A549 (cell line): ENCODE results near the gene AGXT. TPM values are rescaled to one million over a fixed set of nuclear protein-coding genes. Genes with fewer than 3 reads are reported as not detected.
A peak's percentile ranks its signal among the peaks of the same experiment; 100 is the strongest.

Experiments used
- ATAC-seq, 2 experiments: fragments of 200-7000 bp in 1 of 2; fragments of >200 bp in 1 of 2; cut with Nextera tagmentation in 1 of 2; cut with Tn5 transposase in 1 of 2; 3 replicates each; pipeline versions ENCODE4 v1.8.0 to v1.9.1; 2018 to 2020; ENCODE audit warnings: mild to moderate bottlenecking in 1 of 2, moderate library complexity in 1 of 2
- CTCF ChIA-PET: fragments of 300-600 bp; sonication (Branson Sonifier 250); formaldehyde crosslinking; extraction: SDS; loops from one replicate; lab custom pipeline; 2021; ENCODE audit warnings: antibody characterized with exemption, inconsistent platforms; lab: Yijun Ruan, JAX
- POLR2A ChIA-PET: fragments of 350-600 bp; formaldehyde crosslinking; extraction: SDS; loops from one replicate; lab custom pipeline; 2021; ENCODE audit warnings: antibody characterized with exemption, inconsistent platforms; lab: Yijun Ruan, JAX
- DNase-seq, 2 experiments: peaks; one replicate each; pipeline versions ENCODE4 v3.0.0 to v3.0.0-alpha.2; 2011 to 2016; ENCODE audit warnings: low read depth in 1 of 2, low spot score in 1 of 2
- FAIRE-seq: peaks from 2 replicates; lab custom pipeline; 2011; peaks lifted over from hg19 to GRCh38; lab: Jason Lieb, UNC
- H3K27ac ChIP-seq, 2 experiments: fragments of >200 bp; sonication (Bioruptor Twin); formaldehyde crosslinking; 3 replicates each; pipeline ENCODE4 v1.5.1; 2016 to 2017
- H3K4me1 ChIP-seq: fragments of >200 bp; sonication (Bioruptor Twin); formaldehyde crosslinking; 3 replicates; pipeline ENCODE4 v1.6.1; 2016
- H3K4me2 ChIP-seq: fragments of >200 bp; sonication (Bioruptor Twin); formaldehyde crosslinking; 3 replicates; pipeline ENCODE4 v1.6.1; 2016
- H3K4me3 ChIP-seq: fragments of >200 bp; sonication (Bioruptor Twin); formaldehyde crosslinking; 3 replicates; pipeline ENCODE4 v1.5.1; 2016
- H3K9me3 ChIP-seq: fragments of >200 bp; sonication (Bioruptor Twin); formaldehyde crosslinking; 3 replicates; pipeline ENCODE4 v1.6.1; 2016
- BCL3 ChIP-seq: fragments of >200 bp; sonication (Bioruptor Twin); formaldehyde crosslinking; IDR thresholded peaks from 3 replicates; pipeline ENCODE4 v1.6.1; 2016
- BHLHE40 ChIP-seq: IDR thresholded peaks from 2 replicates; pipeline ENCODE4 v1.6.1; 2012; ENCODE audit warnings: low read depth, low read length, inconsistent platforms
- CTCF ChIP-seq: fragments of >200 bp; sonication (Bioruptor Twin); formaldehyde crosslinking; IDR thresholded peaks from 3 replicates; pipeline ENCODE4 v1.5.1; 2016
- E2F6 ChIP-seq: IDR thresholded peaks from 2 replicates; pipeline ENCODE4 v1.6.1; 2012; ENCODE audit warnings: low read depth, borderline replicate concordance
- EHF ChIP-seq: fragments of 250-450 bp; sonication (Bioruptor Pico); IDR thresholded peaks from 2 replicates; pipeline ENCODE4 v1.5.0; 2020; ENCODE audit warnings: mild to moderate bottlenecking
- EP300 ChIP-seq, 2 experiments: fragments of >200 bp; sonication (Bioruptor Twin); formaldehyde crosslinking; IDR thresholded peaks; 2 replicates in 1 of 2; 3 replicates in 1 of 2; pipeline ENCODE4 v1.6.1; 2016 to 2017
- FOSB ChIP-seq: fragments of 250-450 bp; sonication (Bioruptor Pico); IDR thresholded peaks from 2 replicates; pipeline ENCODE4 v1.5.0; 2020; ENCODE audit warnings: mild to moderate bottlenecking, moderate library complexity
- FOSL2 ChIP-seq, 2 experiments: fragments of 450-650 bp in 1 of 2; fragments of >200 bp in 1 of 2; sonication (Bioruptor Twin) in 1 of 2; formaldehyde crosslinking; IDR thresholded peaks; 2 replicates each; pipeline versions ENCODE4 v1.5.0 to v1.6.1; 2016 to 2020; ENCODE audit warnings: mild to moderate bottlenecking in 1 of 2, moderate library complexity in 1 of 2
- GATA3 ChIP-seq: IDR thresholded peaks from 2 replicates; pipeline ENCODE4 v1.6.1; 2012; ENCODE audit warnings: borderline replicate concordance
- HES2 ChIP-seq: fragments of >200 bp; sonication (Bioruptor Twin); formaldehyde crosslinking; IDR thresholded peaks from 2 replicates; pipeline ENCODE4 v1.6.1; 2016
- HEYL ChIP-seq: fragments of 250-450 bp; sonication (Bioruptor Pico); IDR thresholded peaks from 2 replicates; pipeline ENCODE4 v1.8.0; 2021; ENCODE audit warnings: mild to moderate bottlenecking, moderate library complexity
- HOXB13 ChIP-seq: fragments of 250-450 bp; sonication (Bioruptor Pico); IDR thresholded peaks from 2 replicates; pipeline ENCODE4 v1.5.0; 2020; ENCODE audit warnings: low read depth, mild to moderate bottlenecking, moderate library complexity
- JUN ChIP-seq, 2 experiments: fragments of >200 bp; sonication (Bioruptor Twin); formaldehyde crosslinking; IDR thresholded peaks; 2 replicates in 1 of 2; 3 replicates in 1 of 2; pipeline ENCODE4 v1.6.1; 2016 to 2017
- JUNB ChIP-seq: fragments of >200 bp; sonication (Bioruptor Twin); formaldehyde crosslinking; IDR thresholded peaks from 2 replicates; pipeline ENCODE4 v1.6.1; 2016
- KDM1A ChIP-seq: fragments of 200-600 bp; sonication (generic); IDR thresholded peaks from 2 replicates; pipeline ENCODE4 v1.6.1; 2016; ENCODE audit warnings: low read depth, mild to moderate bottlenecking
- KDM5A ChIP-seq: fragments of 200-600 bp; sonication (generic); IDR thresholded peaks from 2 replicates; pipeline ENCODE4 v1.6.1; 2016; ENCODE audit warnings: antibody characterized with exemption, mild to moderate bottlenecking
- MAFK ChIP-seq: fragments of 450-650 bp; IDR thresholded peaks from 2 replicates; pipeline ENCODE4 v1.6.1; 2014; ENCODE audit not compliant: partially characterized antibody
- NPAS2 ChIP-seq: fragments of 250-450 bp; sonication (Bioruptor Pico); IDR thresholded peaks from 2 replicates; pipeline ENCODE4 v1.8.0; 2022; ENCODE audit warnings: mild to moderate bottlenecking, moderate library complexity, borderline replicate concordance
- NR3C1 ChIP-seq: fragments of >200 bp; sonication (Bioruptor Twin); formaldehyde crosslinking; IDR thresholded peaks from 3 replicates; pipeline ENCODE4 v1.6.1; 2017
- PBX3 ChIP-seq: IDR thresholded peaks from 2 replicates; pipeline ENCODE4 v1.6.1; 2012
- PHF8 ChIP-seq: fragments of 200-600 bp; sonication (generic); IDR thresholded peaks from 2 replicates; pipeline ENCODE4 v1.6.1; 2016; ENCODE audit warnings: low read depth, mild to moderate bottlenecking, antibody characterized with exemption, moderate library complexity, borderline replicate concordance
- POLR2A ChIP-seq: IDR thresholded peaks from 2 replicates; pipeline ENCODE4 v1.6.1; 2012; ENCODE audit warnings: mild to moderate bottlenecking, low read length
- RAD21 ChIP-seq, 2 experiments: fragments of >200 bp in 1 of 2; sonication (Bioruptor Twin) in 1 of 2; formaldehyde crosslinking in 1 of 2; IDR thresholded peaks in 1 of 2; conservative IDR thresholded peaks in 1 of 2; 2 replicates in 1 of 2; 3 replicates in 1 of 2; pipeline ENCODE4 v1.6.1; 2012 to 2018; ENCODE audit warnings: inconsistent platforms in 1 of 2
- REST ChIP-seq: fragments of 200-600 bp; sonication (generic); IDR thresholded peaks from 2 replicates; pipeline ENCODE4 v1.6.1; 2016; ENCODE audit warnings: antibody characterized with exemption, mild to moderate bottlenecking, moderate library complexity
- RNF2 ChIP-seq: fragments of 200-600 bp; sonication (generic); IDR thresholded peaks from 2 replicates; pipeline ENCODE4 v1.6.1; 2016; ENCODE audit warnings: low read depth, mild to moderate bottlenecking, antibody characterized with exemption, moderate library complexity, borderline replicate concordance
- TFCP2L1 ChIP-seq: fragments of 250-450 bp; sonication (Bioruptor Pico); IDR thresholded peaks from 2 replicates; pipeline ENCODE4 v1.5.0; 2021; ENCODE audit warnings: mild to moderate bottlenecking
- ZFP36 ChIP-seq: fragments of 450-650 bp; IDR thresholded peaks from 2 replicates; pipeline ENCODE4 v1.6.1; 2014; ENCODE audit warnings: borderline replicate concordance; ENCODE audit not compliant: partially characterized antibody
- ZNF302 ChIP-seq: fragments of 250-450 bp; sonication (Bioruptor Pico); IDR thresholded peaks from 2 replicates; pipeline ENCODE4 v1.9.0; 2021; ENCODE audit warnings: inconsistent platforms, mild to moderate bottlenecking, moderate library complexity
- WGBS: methylation state at CpG from one replicate; pipeline ENCODE4 v1.1.6; 2017; ENCODE audit errors: missing lambda C conversion rate; 5-methylcytosine and 5-hydroxymethylcytosine counted together
- polyA plus RNA-seq, 4 experiments: library from polyadenylated mRNA; depleted of rRNA in 3 of 4; stranded (reverse); fragments of >200 nt; fragmentation: RNase III in 1 of 4; extraction: RNeasy Plus Mini Kit Qiagen cat#74134 plus additional on column Dnase treatment in 1 of 4; gene quantifications; 2 replicates in 3 of 4; 3 replicates in 1 of 4; pipeline ENCODE4 v1.2.3, GENCODE V29; 2011 to 2017

Gene AGXT
- polyA plus RNA-seq, 2 of the 4 experiments (the other 2 are of a cell fraction), result not detected

GRCh38 chr2:240916571-240917008 lies 48.0 kb downstream of the AGXT start:
- CTCF ChIA-PET, result interaction anchor here (0.7 to 2.0 kb wide), 3 partner anchors 11 to 97 kb away, joined by 3 to 6 read pairs (median 4); no protein-coding TSS in a partner anchor
- FAIRE-seq (no peak), DNase-seq (peak; percentile 74 to 79), ATAC-seq (peak; percentile 33 to 73; a peak in 5 of 6 replicates)
- TF ChIP-seq EP300 (IDR thresholded peaks at IDR 0.05) (no peak), FOSB (no peak), REST (no peak), RAD21 (conservative IDR thresholded peaks at IDR 0.05 in 1 of 2, IDR thresholded peaks at IDR 0.05 in 1 of 2) (no peak), FOSL2 (IDR thresholded peaks at IDR 0.05) (no peak), FOSL2 (CRISPR knock-in tag; IDR thresholded peaks at IDR 0.05) (peak; percentile 28), GATA3 (no peak), KDM1A (peak; percentile 55; the same call in 1 of the 2 replicates), HOXB13 (CRISPR knock-in tag) (no peak), PHF8 (no peak), POLR2A (peak; percentile 25), TFCP2L1 (CRISPR knock-in tag) (no peak), BHLHE40 (no peak), EHF (CRISPR knock-in tag) (no peak), KDM5A (no peak), ZFP36 (no peak)
- 7% methylated on average over 7 of the region's 24 CpGs for WGBS
- POLR2A ChIA-PET, result no interaction called here
- H3K27ac ChIP-seq, result peak overlapping the region; percentile 80 to 90
- H3K4me1 ChIP-seq, result peaks cover 48% of the 10 kb centered on the region
- peak overlapping the region; percentile 27; the same call in 2 of the 3 replicates for H3K4me3 ChIP-seq
- no peaks in the 10 kb centered on the region for H3K9me3 ChIP-seq
- H3K4me2 ChIP-seq, result peak overlapping the region; percentile 80

- POLR2A ChIA-PET, result no interaction called here
- DNase-seq, result no peak
- no peak for FAIRE-seq
- no peak for TF ChIP-seq JUNB
- no peak for TF ChIP-seq EHF (CRISPR knock-in tag)
- TF ChIP-seq PBX3, result no peak
- no peak for TF ChIP-seq ZNF302 (CRISPR knock-in tag)
- no peak for TF ChIP-seq NR3C1
- TF ChIP-seq HES2, result no peak
- TF ChIP-seq NPAS2 (CRISPR knock-in tag), result no peak
- no peak for TF ChIP-seq HEYL (CRISPR knock-in tag)
- TF ChIP-seq RNF2, result no peak
- TF ChIP-seq JUN (IDR thresholded peaks at IDR 0.05), result no peak
- TF ChIP-seq HOXB13 (CRISPR knock-in tag), result no peak
- TF ChIP-seq CTCF, result no peak
- no peak for TF ChIP-seq BCL3
- TF ChIP-seq E2F6, result no peak
- no peak for TF ChIP-seq KDM1A
- TF ChIP-seq MAFK, result no peak
- TF ChIP-seq PHF8, result no peak
- ATAC-seq, result no peak
- CTCF ChIA-PET, result interaction anchor here (1.4 to 2.0 kb wide), 3 partner anchors 10 to 73 kb away, joined by 4 to 6 read pairs (median 4); no protein-coding TSS in a partner anchor
- no peaks in the 10 kb centered on the region for H3K9me3 ChIP-seq
- WGBS, result 85% methylated on average over 13 of the region's 20 CpGs
- peak overlapping the region; percentile 80 for H3K4me2 ChIP-seq
- peak overlapping the region; percentile 27; the same call in 1 of the 3 replicates for H3K4me3 ChIP-seq
- H3K4me1 ChIP-seq, result peaks cover 53% of the 10 kb centered on the region
- H3K27ac ChIP-seq, result peak overlapping the region; percentile 80 to 90
Measured at GRCh38 chr2:240917009-240917683, 48.5 kb downstream of the AGXT start.
